Stimulated activated CD4-positive, alpha-beta T cell treated with anti-CD3 and anti-CD28 coated beads, Interleukin-4, amount 100 ng/mL, for 1 hour (primary cell): ENCODE measurements around the gene HIC2.
"Not testable (repeated sequence)": the region's sequence is repeated elsewhere in the genome, so short reads cannot be mapped to it uniquely, and the experiment has no call there.

ENCODE experiments used
- DNase-seq: peaks from one replicate; pipeline ENCODE4 v3.0.0-alpha.2; 2020

HIC2 gene

DNA sequence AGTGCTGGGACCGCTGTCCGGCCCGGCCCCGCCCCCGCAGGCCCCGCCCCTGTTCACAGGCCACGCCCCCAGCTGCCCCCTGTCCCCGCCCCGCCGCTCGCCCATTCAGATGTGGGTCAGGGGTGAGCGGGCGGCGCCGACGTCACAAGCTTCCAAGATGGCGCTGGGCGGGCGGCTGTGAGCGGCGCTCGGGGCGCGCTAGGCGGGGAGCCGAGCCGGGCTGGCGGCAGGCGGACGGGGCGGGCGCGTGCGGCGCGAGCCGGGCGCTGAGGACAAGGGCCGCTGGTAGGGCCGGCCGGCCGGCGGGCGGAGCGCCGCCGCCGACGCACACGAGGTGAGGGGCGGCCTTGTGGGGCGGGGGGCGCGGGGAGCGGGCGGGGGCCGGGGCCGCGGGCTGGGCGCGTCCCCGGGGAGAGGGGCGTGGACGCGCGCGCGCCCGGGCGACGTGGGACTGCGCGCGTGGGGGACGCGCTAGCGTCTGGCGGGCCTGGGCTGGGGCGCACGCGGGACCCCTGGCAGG is at the start of gene HIC2:
Gene HIC2, plus strand, starts transcription at position 145 of the 520 bp plus-strand sequence. CDS start 25,461 bp downstream, outside the sequence.
- not testable (repeated sequence) for DNase-seq

DNA sequence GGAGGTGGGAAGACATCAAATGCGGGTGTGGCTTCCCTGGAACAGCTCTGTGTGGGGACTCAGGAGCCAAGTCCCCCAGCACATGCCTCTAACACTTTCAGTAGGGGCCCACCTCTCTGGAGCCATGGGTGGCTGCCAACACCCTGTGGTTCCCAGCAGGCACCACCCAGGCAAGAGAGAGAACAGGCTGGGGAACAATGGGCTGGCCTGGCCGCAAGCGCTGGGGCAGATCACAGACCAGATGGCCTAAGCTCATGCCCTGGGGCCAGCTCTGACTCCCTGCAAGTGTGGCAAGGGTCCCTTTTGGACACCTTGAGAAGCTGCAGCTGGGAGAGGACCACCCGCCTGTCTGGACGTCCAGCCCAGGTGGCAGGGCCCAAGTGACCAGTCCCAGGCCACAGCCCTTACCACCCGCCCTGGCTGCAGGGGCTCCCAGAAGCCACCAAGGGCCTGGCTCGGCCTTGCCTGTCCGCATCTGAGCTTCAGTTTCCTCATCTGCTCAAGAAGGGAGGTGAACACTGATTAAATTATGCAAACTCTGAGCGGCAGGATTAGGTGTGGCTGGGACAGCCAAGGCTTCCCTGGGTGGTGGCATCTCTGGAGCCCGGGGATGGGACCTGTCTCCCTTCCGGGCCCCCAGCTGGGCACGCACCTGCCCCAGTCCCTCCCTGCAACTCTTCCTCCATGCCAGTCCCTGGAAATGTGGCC is 48.4 kb upstream of the HIC2 start:
- not testable (repeated sequence) for DNase-seq

GRCh38 chr22:21375880-21376279 is 41.3 kb upstream of the HIC2 start:
- DNase-seq: not testable (repeated sequence)

- not testable (repeated sequence) for DNase-seq
Observed at GRCh38 chr22:21383701-21384467, 33.3 kb upstream of the HIC2 start, which contains the start of gene RIMBP3B. TSS of gene RIMBP3B (plus strand) at chr22:21383751. CDS start at chr22:21383859, 108 bp downstream.

- DNase-seq: not testable (repeated sequence)
Observed at GRCh38 chr22:21384468-21385357, 32.5 kb upstream of the HIC2 start.

GRCh38 chr22:21389480-21389879 is 27.7 kb upstream of the HIC2 start:
- not testable (repeated sequence) for DNase-seq

DNA sequence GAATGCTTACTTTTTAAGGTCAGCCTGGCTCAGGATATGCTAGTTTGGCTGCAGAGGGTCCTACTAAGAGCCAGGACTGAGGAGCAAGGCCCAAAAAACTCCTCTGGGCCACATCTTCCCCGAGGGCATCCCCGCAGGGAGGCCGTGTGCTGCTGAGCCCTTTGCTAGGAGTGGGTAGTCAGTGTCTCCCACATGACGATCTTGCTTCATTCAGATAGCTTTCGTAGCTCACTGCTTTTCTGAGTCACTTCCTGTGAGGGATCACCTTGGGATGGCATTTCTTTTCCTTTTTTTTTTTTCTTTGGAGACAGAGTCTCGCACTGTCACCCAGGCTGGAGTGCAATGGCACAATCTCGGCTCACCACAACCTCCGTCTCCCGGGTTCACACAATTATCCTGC is 27.2 kb upstream of the HIC2 start:
- DNase-seq: not testable (repeated sequence)

- not testable (repeated sequence) for DNase-seq
Observed at GRCh38 chr22:21394613-21395012, 22.6 kb upstream of the HIC2 start.

GRCh38 chr22:21401197-21401969 is 15.8 kb upstream of the HIC2 start:
- DNase-seq: not testable (repeated sequence)

GRCh38 chr22:21402763-21403314 is 14.3 kb upstream of the HIC2 start:
- not testable (repeated sequence) for DNase-seq

DNA sequence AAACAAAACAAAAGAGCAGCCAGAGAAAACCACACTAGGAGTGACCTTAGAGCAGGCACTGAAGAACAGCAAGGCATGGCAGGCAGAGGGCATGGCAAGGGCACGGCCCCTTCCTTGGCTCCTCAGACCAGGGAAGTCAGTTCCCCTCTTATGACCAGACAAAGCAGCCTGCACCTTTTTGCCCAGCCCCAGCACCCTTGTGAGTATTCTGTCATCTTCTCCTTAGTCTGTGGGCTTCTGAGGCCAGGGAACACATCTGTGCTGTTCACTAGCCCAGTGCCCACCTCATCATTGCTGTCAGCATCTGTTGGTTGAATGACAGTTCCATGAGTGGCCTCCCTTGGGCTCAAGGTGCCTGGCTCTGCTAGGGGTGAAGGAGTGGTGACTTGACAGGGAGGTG is 10.0 kb upstream of the HIC2 start:
- DNase-seq: not testable (repeated sequence)

DNA sequence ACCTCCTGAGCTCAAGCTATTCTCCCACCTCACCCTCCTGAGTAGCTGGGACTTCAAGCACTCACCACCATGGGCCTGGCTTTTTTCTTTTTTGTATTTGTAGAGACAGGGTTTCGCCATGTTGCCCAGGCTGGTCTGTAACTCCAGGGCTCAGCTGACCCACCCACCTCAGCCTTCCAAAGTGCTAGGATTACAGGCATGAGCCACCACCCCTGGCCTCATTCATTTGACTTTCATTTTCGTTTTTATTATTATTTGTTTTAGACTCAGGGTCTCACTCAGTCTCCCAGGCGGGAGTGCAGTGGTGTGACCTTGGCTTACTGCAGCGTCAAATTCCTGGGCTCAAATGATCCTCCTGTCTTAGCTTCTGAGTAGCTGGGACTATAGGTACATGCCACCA is 9.4 kb upstream of the HIC2 start:
- DNase-seq: not testable (repeated sequence)

GRCh38 chr22:21416375-21416774 is 796 bp upstream of the HIC2 start:
- not testable (repeated sequence) for DNase-seq

GRCh38 chr22:21417853-21418252 is 682 bp downstream of the HIC2 start:
- DNase-seq: peak; percentile 39

DNA sequence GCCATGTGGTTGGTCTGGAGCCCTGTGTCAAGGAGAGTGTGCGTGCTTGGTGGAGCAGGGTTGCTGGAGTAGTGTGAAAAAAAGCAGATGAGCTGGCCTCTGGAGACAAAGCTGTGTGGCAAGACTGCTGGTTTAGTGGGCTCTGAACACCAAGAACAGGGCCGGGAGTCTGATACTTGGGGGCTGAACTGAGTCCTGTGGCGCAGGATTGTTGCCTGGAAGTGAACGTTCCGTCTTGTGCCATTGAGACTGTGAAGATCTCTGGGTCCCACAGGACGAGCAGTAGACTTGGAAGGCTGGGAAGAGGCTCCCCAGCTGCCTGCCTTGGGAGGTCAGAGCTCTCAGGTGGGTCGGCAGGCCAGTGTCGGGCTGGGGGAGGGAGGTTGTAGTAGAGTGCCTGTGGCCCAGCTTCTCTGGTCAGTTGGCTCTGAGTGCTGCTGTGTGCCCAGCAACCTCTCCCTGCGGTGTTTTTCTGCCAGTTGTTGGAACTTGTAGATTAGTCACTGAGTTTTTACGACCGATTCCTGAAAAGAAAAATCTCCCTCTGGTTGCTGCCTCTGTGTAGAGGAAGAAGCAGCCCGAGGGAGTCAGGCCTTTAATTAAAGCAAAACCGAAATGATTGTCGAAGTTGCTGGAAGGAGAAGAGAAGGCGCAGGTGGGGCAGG is 1.9 kb downstream of the HIC2 start:
- not testable (repeated sequence) for DNase-seq

- peak; percentile 0 for DNase-seq
Observed at GRCh38 chr22:21420180-21420763, 3.1 kb downstream of the HIC2 start.

GRCh38 chr22:21424084-21424709 is 7.0 kb downstream of the HIC2 start:
- not testable (repeated sequence) for DNase-seq

GRCh38 chr22:21434378-21435233 is 17.4 kb downstream of the HIC2 start:
- DNase-seq: not testable (repeated sequence)
